Activated CD8-positive, alpha-beta memory T cell treated with anti-CD3 and anti-CD28 coated beads for 24 hours (primary cell): ENCODE measurements around the gene TMEM52.

ENCODE experiments used
- DNase-seq: peaks from one replicate; pipeline ENCODE4 v3.0.0-alpha.2; 2020

Gene TMEM52

GRCh38 chr1:1914101-1914970 lies 4.7 kb downstream of the TMEM52 start:
- no peak for DNase-seq

- DNase-seq = no peak
These were observed 7.6 kb downstream of the TMEM52 start for GRCh38 chr1:1911350-1912041.

GRCh38 chr1:1910651-1911331 lies 8.3 kb downstream of the TMEM52 start:
- DNase-seq = no peak

GRCh38 chr1:1910033-1910465 lies 9.0 kb downstream of the TMEM52 start:
- no peak for DNase-seq

GRCh38 chr1:1908506-1908791 lies 10.6 kb downstream of the TMEM52 start:
- DNase-seq = no peak

- DNase-seq = no peak
These were observed 11.9 kb downstream of the TMEM52 start for GRCh38 chr1:1907098-1907736.

- DNase-seq = peak; percentile 86
These were observed 12.6 kb downstream of the TMEM52 start for GRCh38 chr1:1906185-1907097.

- no peak for DNase-seq
These were observed 15.9 kb downstream of the TMEM52 start for GRCh38 chr1:1903224-1903623.

- no peak for DNase-seq
These were observed 17.3 kb downstream of the TMEM52 start for GRCh38 chr1:1901641-1902294.

- DNase-seq = no peak
These were observed 18.0 kb downstream of the TMEM52 start for GRCh38 chr1:1900883-1901640.

- no peak for DNase-seq
These were observed 19.1 kb downstream of the TMEM52 start for GRCh38 chr1:1899967-1900327.

GRCh38 chr1:1899266-1899966 lies 19.7 kb downstream of the TMEM52 start:
- no peak for DNase-seq

- no peak for DNase-seq
These were observed 20.7 kb downstream of the TMEM52 start for GRCh38 chr1:1898246-1898933.

GRCh38 chr1:1895456-1896336 lies 23.4 kb downstream of the TMEM52 start:
- DNase-seq = no peak

GRCh38 chr1:1895060-1895418 lies 24.0 kb downstream of the TMEM52 start:
- no peak for DNase-seq

GRCh38 chr1:1894354-1895059 lies 24.6 kb downstream of the TMEM52 start:
- DNase-seq = no peak

- no peak for DNase-seq
These were observed 25.1 kb downstream of the TMEM52 start for GRCh38 chr1:1893997-1894353.
